NCI-H1436 treated with DMSO at 0.1 percent for 48 hours (cell line): ENCODE data around the gene PRR36.
A peak's percentile ranks its signal among the peaks of the same experiment; 100 is the strongest.

Source experiments
- DNase-seq: peaks from one replicate; lab custom pipeline; 2025; lab: John Stamatoyannopoulos, UW

The PRR36 gene

GRCh38 chr19:7871437-7872305, 2.5 kb downstream of the PRR36 start:
- DNase-seq: peak; percentile 72

GRCh38 chr19:7870571-7871436, 3.4 kb downstream of the PRR36 start:
- peak; percentile 18 for DNase-seq

- DNase-seq: no peak
These were observed 4.2 kb downstream of the PRR36 start for GRCh38 chr19:7869910-7870511.

- no peak for DNase-seq
These were observed 4.7 kb downstream of the PRR36 start for GRCh38 chr19:7869453-7869909.

GRCh38 chr19:7868671-7869452, 5.3 kb downstream of the PRR36 start:
- no peak for DNase-seq

- no peak for DNase-seq
These were observed 5.9 kb downstream of the PRR36 start for GRCh38 chr19:7868326-7868670.

GRCh38 chr19:7867092-7867844, 6.9 kb downstream of the PRR36 start:
- no peak for DNase-seq

- DNase-seq: no peak
These were observed 7.6 kb downstream of the PRR36 start for GRCh38 chr19:7866399-7867091.

GRCh38 chr19:7865262-7865911, 8.8 kb downstream of the PRR36 start:
- DNase-seq: no peak

GRCh38 chr19:7864690-7865074, 9.5 kb downstream of the PRR36 start:
- no peak for DNase-seq

- no peak for DNase-seq
These were observed 10.1 kb downstream of the PRR36 start for GRCh38 chr19:7863971-7864689.

- no peak for DNase-seq
These were observed 10.8 kb downstream of the PRR36 start for GRCh38 chr19:7863157-7863970.

- DNase-seq: no peak
These were observed 11.7 kb downstream of the PRR36 start for GRCh38 chr19:7862413-7862951.

GRCh38 chr19:7861619-7862412, 12.4 kb downstream of the PRR36 start:
- no peak for DNase-seq

GRCh38 chr19:7860714-7861618, 13.2 kb downstream of the PRR36 start:
- DNase-seq: no peak
